Fibroblast of skin of right biceps (primary cell): ENCODE results near the gene IGFBP1.
"Not testable (repeated sequence)": the region's sequence is repeated elsewhere in the genome, so short reads cannot be mapped to it uniquely, and the experiment has no call there.

Experiments used
- DNase-seq: peaks from one replicate; pipeline ENCODE4 v3.0.0-alpha.2; 2013

The IGFBP1 gene

GRCh38 chr7:45939574-45939973 is 51.3 kb downstream of the IGFBP1 start:
- DNase-seq, result no peak

- not testable (repeated sequence) for DNase-seq
Observed at GRCh38 chr7:45940237-45940781, 52.0 kb downstream of the IGFBP1 start.

GRCh38 chr7:45940939-45941338 is 52.7 kb downstream of the IGFBP1 start:
- no peak for DNase-seq
